ENCODE results near the gene PLD6. TPM values are rescaled to one million over a fixed set of nuclear protein-coding genes. Genes with fewer than 3 reads are reported as not detected.

The PLD6 gene
- total and polyA plus RNA-seq, 12 donors: 3.7 to 16.3 (median 7.9) TPM

- H3K36me3 ChIP-seq: peaks cover 0 to 100% (median 58%) of the 10 kb centered on the region in 9 donors
- H3K27me3 ChIP-seq: no peaks in the 10 kb centered on the region
- no peak for TF ChIP-seq CTCF (IDR thresholded peaks at IDR 0.05)
- no peak overlapping the region for H3K27ac ChIP-seq
- no peak overlapping the region for H3K4me3 ChIP-seq
- H3K9me3 ChIP-seq: no peaks in the 10 kb centered on the region
- H3K4me1 ChIP-seq: peaks cover 0 to 4% (median 0%) of the 10 kb centered on the region in 9 donors
- 60 to 67% methylated on average over 9 of the region's 9 CpGs for WGBS, 2 donors
- peak in 2 of 8 donors; percentile 25 to 54 for ATAC-seq
- intact Hi-C loops (cut with DNase I): no loop called here
- DNase-seq: no peak
Observed at GRCh38 chr17:17252149-17252661, 46.1 kb upstream of the PLD6 start.

GRCh38 chr17:17246879-17247278 lies 40.7 kb upstream of the PLD6 start:
- WGBS, 2 donors: 90 to 92% methylated on average over 3 of the region's 3 CpGs
- Histone ChIP-seq H3K4me1 (no peaks in the 10 kb centered on the region), H3K27me3 (no peaks in the 10 kb centered on the region), H3K36me3 (peaks cover 0 to 70% (median 25%) of the 10 kb centered on the region in 9 donors), H3K27ac (no peak overlapping the region), H3K4me3 (no peak overlapping the region), H3K9me3 (no peaks in the 10 kb centered on the region)
- no peak for ATAC-seq
- intact Hi-C loops (cut with DNase I): loop anchor here in 2 of 10 donors (5.0 to 10.0 kb wide), 2 partner anchors 242 to 380 kb away; no protein-coding TSS in a partner anchor
- TF ChIP-seq CTCF (IDR thresholded peaks at IDR 0.05): no peak
- no peak for DNase-seq

GRCh38 chr17:17243163-17243562 lies 37.0 kb upstream of the PLD6 start:
- H3K27ac ChIP-seq: no peak overlapping the region
- peaks cover 0 to 4% (median 0%) of the 10 kb centered on the region in 9 donors for H3K4me1 ChIP-seq
- intact Hi-C loops (cut with DNase I): loop anchor here in 1 of 10 donors (10.0 kb wide), 1 partner anchor 238 kb away; no protein-coding TSS in a partner anchor
- no peaks in the 10 kb centered on the region for H3K27me3 ChIP-seq
- no peak overlapping the region for H3K4me3 ChIP-seq
- 93 to 94% methylated on average over 6 of the region's 6 CpGs for WGBS, 2 donors
- ATAC-seq (no peak), DNase-seq (no peak)
- H3K9me3 ChIP-seq: no peaks in the 10 kb centered on the region
- H3K36me3 ChIP-seq: peaks cover 0 to 32% (median 17%) of the 10 kb centered on the region in 9 donors
- no peak for TF ChIP-seq CTCF (IDR thresholded peaks at IDR 0.05)

- 94 to 95% methylated on average over 7 of the region's 7 CpGs for WGBS, 2 donors
- H3K4me3 ChIP-seq: no peak overlapping the region
- peaks cover 0 to 9% (median 0%) of the 10 kb centered on the region in 9 donors for H3K4me1 ChIP-seq
- no peak for TF ChIP-seq CTCF (IDR thresholded peaks at IDR 0.05)
- no peak overlapping the region for H3K27ac ChIP-seq
- ATAC-seq (no peak), DNase-seq (no peak)
- intact Hi-C loops (cut with DNase I): loop anchor here in 1 of 10 donors (10.0 kb wide), 1 partner anchor 237 kb away; no protein-coding TSS in a partner anchor
- no peaks in the 10 kb centered on the region for H3K9me3 ChIP-seq
- peaks cover 0 to 23% (median 9%) of the 10 kb centered on the region in 9 donors for H3K36me3 ChIP-seq
- no peaks in the 10 kb centered on the region for H3K27me3 ChIP-seq
Observed at GRCh38 chr17:17242246-17242645, 36.1 kb upstream of the PLD6 start.

Data from heart right ventricle (tissue), 16 donors.